T-helper 2 cell treated with Interferon-gamma antibody and Interleukin-4, amounts not matched to agents 5 μg/mL and 100 μg/mL, for 36 hours (primary cell): ENCODE measurements around the gene SLC35F4.

Experiments
- DNase-seq: peaks from one replicate; pipeline ENCODE4 v3.0.0; 2021; ENCODE audit warnings: low spot score
- H3K27ac Mint-ChIP-seq: one replicate; pipeline ENCODE4 v1.8.0; 2021; ENCODE audit warnings: mild to moderate bottlenecking, mixed read lengths
- H3K27me3 Mint-ChIP-seq: one replicate; pipeline ENCODE4 v1.8.0; 2021; ENCODE audit warnings: low read depth, mixed read lengths
- H3K36me3 Mint-ChIP-seq: one replicate; pipeline ENCODE4 v1.8.0; 2021; ENCODE audit warnings: low read depth, mixed read lengths
- H3K4me1 Mint-ChIP-seq: one replicate; pipeline ENCODE4 v1.8.0; 2021; ENCODE audit warnings: low read depth, mixed read lengths
- H3K4me3 Mint-ChIP-seq: one replicate; pipeline ENCODE4 v1.8.0; 2022; ENCODE audit warnings: mild to moderate bottlenecking, moderate library complexity, mixed read lengths
- H3K9me3 Mint-ChIP-seq: one replicate; pipeline ENCODE4 v1.8.0; 2021; ENCODE audit warnings: mixed read lengths

The SLC35F4 gene

DNA sequence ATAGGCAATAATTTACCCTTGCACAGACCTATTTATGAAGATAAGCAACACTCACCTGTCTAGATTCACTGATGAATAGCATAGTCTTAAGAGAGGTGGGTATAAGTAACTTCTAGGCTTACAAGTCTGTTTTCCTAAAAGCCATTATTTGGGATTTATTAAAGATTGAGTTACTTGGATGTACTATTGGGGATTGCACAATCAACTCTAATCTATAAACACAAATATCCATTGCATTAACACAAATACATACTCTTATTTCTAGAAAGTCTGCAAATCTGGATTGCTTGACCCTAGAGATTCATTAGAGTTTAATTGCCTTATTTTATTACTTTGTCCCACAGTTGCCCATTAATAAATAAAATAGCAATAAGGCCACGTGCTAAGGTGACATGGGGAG lies 224.1 kb downstream of the SLC35F4 start:
- H3K4me1 Mint-ChIP-seq = no peaks in the 10 kb centered on the region
- no peaks in the 10 kb centered on the region for H3K36me3 Mint-ChIP-seq
- DNase-seq = no peak
- H3K27me3 Mint-ChIP-seq = no peaks in the 10 kb centered on the region
- H3K27ac Mint-ChIP-seq = no peak overlapping the region
- no peak overlapping the region for H3K4me3 Mint-ChIP-seq
- H3K9me3 Mint-ChIP-seq = peaks cover 5% of the 10 kb centered on the region

DNA sequence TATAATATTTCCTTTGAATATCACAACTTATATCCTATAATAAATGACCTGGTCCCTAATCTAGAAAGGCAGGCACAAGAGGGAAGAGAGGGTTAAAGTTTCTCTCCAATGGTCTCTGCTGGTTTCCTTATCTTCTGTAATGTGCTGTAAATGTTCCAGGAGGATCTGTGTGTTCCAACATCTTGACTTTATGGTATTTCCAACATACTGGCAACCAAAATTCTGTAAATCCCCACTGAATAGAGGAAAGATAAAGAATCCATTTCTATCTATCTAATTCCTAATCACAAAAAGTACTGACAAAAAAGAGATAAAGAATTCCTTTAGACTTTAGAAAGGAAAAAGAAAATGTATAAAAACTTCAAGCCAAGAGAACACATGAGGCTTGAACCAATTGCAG lies 225.9 kb downstream of the SLC35F4 start:
- Mint-ChIP-seq H3K4me1 (no peaks in the 10 kb centered on the region), H3K4me3 (no peak overlapping the region), H3K27ac (no peak overlapping the region), H3K9me3 (no peaks in the 10 kb centered on the region), H3K27me3 (no peaks in the 10 kb centered on the region), H3K36me3 (no peaks in the 10 kb centered on the region)
- DNase-seq = no peak

DNA sequence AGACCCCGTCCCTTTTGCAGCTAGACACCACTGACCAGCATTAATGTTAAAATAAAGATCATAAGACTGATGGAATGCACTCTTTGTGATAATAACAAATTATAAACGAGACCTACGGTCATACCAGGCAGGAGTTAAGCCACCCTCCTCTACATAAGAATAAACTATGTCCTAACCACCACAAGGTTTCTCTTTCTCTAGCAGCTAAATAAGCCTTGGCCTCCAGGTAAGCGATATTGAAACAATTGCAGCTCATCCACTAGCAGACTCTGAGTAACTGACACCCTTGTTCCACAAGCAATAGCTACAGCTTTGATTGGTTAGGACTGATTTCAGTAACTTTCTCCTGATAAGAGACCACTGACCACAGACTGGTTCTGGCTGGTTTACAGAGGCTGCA lies 228.0 kb downstream of the SLC35F4 start:
- no peak for DNase-seq

DNA sequence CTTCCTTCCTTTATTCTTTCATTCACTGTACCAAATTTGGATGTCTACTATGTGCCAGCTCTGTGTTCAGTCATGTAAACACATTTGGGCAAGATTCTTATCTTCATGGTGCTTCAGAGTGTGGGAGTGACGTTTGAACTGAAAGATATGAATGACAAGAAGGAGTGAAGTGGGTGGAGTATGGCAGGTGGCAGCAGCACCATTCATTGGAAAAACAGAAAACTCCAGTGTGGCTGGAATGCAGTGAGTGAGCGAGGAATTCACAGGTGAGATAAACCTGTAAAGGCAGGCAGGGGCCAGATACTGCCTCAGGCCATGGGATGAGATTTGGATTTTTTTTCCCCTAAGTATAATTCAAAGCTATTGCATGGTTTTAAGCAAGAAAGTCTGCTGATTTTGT lies 231.6 kb downstream of the SLC35F4 start:
- H3K36me3 Mint-ChIP-seq = no peaks in the 10 kb centered on the region
- no peak for DNase-seq
- no peak overlapping the region for H3K4me3 Mint-ChIP-seq
- no peak overlapping the region for H3K27ac Mint-ChIP-seq
- H3K4me1 Mint-ChIP-seq = no peaks in the 10 kb centered on the region
- H3K9me3 Mint-ChIP-seq = no peaks in the 10 kb centered on the region
- no peaks in the 10 kb centered on the region for H3K27me3 Mint-ChIP-seq

More for the DNA sequence above, 228.0 kb downstream of the SLC35F4 start:
- Mint-ChIP-seq H3K4me3 (no peak overlapping the region), H3K36me3 (no peaks in the 10 kb centered on the region), H3K9me3 (no peaks in the 10 kb centered on the region), H3K4me1 (no peaks in the 10 kb centered on the region), H3K27me3 (no peaks in the 10 kb centered on the region), H3K27ac (no peak overlapping the region)

DNA sequence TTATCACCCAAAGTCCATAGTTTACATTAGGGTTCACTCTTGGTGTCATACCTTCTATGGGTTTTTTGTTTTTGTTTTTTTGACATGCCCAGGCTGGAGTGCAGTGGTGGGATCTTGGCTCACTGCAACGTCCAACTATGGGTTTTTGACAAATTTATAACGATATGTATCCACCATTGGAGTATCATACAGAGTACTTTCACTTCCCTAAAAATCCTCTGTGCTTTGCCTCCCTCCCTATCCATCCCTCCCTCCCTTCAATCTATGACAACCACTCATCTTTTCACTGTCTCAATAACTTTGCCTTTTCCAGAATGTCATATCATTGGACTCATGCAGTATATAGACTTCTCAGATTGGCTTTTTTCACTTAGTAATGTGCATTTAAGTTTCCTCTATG lies 233.2 kb downstream of the SLC35F4 start:
- no peak for DNase-seq
- Mint-ChIP-seq H3K4me3 (no peak overlapping the region), H3K27ac (no peak overlapping the region), H3K36me3 (no peaks in the 10 kb centered on the region), H3K4me1 (no peaks in the 10 kb centered on the region), H3K9me3 (no peaks in the 10 kb centered on the region), H3K27me3 (no peaks in the 10 kb centered on the region)

DNA sequence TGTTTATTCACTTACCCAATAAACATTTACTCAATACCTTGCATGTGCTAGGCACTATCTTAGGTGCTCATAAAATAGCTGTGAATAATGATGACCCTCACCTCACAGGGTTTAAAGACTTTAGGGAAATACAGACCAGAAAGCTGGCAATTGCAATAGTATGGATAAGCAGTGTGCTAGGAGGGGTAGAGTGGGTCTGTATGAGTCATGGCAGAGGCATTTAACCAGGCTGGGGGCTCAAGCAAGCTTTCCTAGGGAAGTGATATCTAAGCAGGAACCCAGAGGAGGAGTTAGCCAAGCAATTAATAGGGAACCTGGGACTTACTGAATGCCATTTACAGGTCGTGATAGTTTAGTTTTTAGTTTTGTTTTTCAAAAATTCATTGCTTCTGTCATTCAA lies 248.4 kb downstream of the SLC35F4 start:
- Mint-ChIP-seq H3K27ac (no peak overlapping the region), H3K27me3 (no peaks in the 10 kb centered on the region), H3K36me3 (no peaks in the 10 kb centered on the region), H3K4me3 (no peak overlapping the region), H3K4me1 (no peaks in the 10 kb centered on the region), H3K9me3 (peaks cover 14% of the 10 kb centered on the region)
- DNase-seq = no peak

DNA sequence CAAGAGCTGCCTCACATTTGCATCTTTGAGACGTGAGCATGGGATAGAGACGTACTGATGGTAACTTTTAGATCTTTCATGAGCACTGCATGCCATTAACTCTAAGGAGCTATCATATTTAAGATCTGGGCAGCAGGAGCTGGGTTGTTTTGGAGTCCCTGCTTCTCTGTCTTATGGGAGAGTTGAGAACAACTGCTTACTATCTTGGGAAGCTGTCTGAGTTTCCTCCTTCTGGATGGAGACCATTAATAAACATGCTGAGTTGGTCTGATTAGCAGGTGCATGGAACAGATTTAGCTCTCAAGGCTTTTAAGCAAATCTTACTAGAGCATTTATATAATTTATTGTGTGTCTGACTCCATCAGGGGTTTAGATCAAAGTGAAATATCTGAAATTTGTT lies 252.9 kb downstream of the SLC35F4 start:
- H3K27me3 Mint-ChIP-seq = no peaks in the 10 kb centered on the region
- no peaks in the 10 kb centered on the region for H3K4me1 Mint-ChIP-seq
- no peak overlapping the region for H3K4me3 Mint-ChIP-seq
- no peaks in the 10 kb centered on the region for H3K36me3 Mint-ChIP-seq
- no peak for DNase-seq
- no peak overlapping the region for H3K27ac Mint-ChIP-seq
- H3K9me3 Mint-ChIP-seq = peaks cover 7% of the 10 kb centered on the region

DNA sequence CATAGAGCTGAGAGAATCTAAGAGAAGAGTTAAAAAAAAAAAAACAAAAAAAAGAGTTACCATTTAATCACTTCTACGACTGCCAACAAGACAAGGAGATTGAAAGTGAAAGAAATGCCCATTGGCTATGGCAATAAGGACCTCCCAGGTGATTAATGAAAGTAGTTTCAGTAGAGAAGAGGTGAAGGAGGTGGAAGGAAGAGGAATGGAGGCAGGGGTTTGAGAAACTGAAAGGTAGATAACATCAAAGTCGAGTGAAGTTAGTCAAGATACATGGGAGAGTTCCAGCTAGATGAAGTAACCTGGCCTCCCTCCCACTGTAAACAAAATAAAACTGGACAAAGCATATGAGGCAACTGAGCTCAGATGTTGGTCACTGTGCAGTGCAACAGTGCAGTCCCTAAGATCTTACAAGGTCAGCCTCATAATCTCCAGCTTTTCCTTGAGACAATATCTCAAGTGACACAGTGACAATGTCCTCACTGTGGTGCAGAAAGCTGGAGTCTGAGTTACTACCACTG lies 254.3 kb downstream of the SLC35F4 start:
- Mint-ChIP-seq H3K4me3 (no peak overlapping the region), H3K27ac (no peak overlapping the region), H3K9me3 (peaks cover 9% of the 10 kb centered on the region), H3K36me3 (no peaks in the 10 kb centered on the region), H3K4me1 (no peaks in the 10 kb centered on the region), H3K27me3 (no peaks in the 10 kb centered on the region)
- no peak for DNase-seq

DNA sequence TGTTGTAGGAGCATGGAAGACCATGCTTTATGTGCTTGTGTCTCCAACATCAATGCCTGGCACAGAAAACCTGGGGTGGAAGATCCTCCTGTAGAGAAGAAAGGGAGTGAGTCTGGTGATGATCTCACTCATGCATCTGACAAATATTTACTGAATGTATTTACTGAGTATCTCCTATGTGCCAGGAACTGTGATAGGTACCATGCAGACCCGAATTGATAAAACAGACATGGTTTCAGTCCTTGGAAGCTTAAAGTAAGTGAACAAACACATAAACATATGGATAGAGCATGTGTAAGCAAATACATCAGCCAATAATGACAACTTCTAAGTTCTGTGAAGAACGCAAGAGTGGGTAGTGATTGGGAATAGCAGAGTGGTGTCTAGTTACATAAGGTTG lies 255.3 kb downstream of the SLC35F4 start:
- Mint-ChIP-seq H3K36me3 (no peaks in the 10 kb centered on the region), H3K27me3 (no peaks in the 10 kb centered on the region), H3K9me3 (peaks cover 9% of the 10 kb centered on the region), H3K27ac (no peak overlapping the region), H3K4me3 (no peak overlapping the region), H3K4me1 (no peaks in the 10 kb centered on the region)
- DNase-seq = no peak

DNA sequence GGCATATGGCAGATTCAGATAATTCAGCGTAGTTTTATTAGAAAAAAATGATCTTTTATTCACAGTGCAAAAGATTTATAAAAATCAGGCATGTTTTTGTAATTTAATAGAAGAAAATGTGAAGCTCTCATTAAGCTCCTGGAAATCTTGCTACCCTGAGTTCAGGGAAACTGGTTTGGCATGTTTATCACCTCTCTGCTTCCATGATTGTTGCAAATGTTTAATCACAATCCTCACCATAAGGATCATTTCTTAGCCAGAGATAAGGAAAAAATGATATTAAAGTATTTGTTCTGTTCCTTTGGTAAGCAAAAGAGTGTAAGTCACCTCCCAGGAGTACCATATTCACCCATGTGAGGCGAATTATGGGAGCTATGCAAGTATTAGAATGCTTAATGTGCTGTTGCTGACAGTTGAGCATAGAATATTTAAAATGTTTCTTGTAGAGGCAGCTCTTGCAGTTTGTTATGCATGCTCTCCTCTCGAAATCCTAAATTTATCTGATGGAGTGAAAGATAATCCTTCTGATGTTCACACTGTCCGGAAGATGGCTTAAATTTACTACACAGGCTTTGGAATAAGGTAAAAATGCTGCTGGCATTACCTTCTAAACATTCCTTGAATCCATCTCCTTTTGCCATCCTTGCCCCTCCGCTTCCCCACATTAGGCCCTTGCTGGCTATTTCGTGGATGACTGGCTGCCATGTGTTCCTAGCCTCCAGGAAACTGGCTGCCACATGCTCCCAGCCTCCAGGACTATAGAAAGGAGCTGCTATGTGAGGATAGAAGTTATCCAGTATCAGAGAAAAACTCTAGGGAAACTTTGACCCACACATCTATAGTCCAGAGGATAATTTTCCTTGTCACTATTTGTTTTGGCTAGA lies 256.5 kb downstream of the SLC35F4 start:
- Mint-ChIP-seq H3K4me3 (no peak overlapping the region), H3K9me3 (peaks cover 9% of the 10 kb centered on the region), H3K27me3 (no peaks in the 10 kb centered on the region), H3K36me3 (no peaks in the 10 kb centered on the region), H3K27ac (no peak overlapping the region), H3K4me1 (no peaks in the 10 kb centered on the region)
- DNase-seq = no peak

DNA sequence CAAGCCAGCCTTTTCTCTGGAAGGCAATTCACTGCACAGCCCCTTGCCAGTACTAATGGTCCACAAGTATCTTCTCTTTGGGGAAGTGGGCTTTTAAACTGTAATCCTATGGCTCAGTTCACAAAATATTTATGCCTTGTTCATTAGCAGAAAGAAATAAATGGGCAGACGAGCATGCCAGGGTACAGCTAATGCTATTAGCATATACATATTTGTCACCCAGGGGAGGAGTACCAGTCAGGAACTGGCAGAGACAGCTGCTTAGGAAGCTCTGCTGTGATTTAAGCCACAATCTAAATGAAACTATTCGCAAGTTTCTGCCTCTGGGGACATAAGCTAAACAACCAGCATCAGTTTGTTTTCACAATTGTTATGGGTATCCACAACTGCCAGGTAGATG lies 258.8 kb downstream of the SLC35F4 start:
- no peaks in the 10 kb centered on the region for H3K27me3 Mint-ChIP-seq
- H3K9me3 Mint-ChIP-seq = peaks cover 9% of the 10 kb centered on the region

DNA sequence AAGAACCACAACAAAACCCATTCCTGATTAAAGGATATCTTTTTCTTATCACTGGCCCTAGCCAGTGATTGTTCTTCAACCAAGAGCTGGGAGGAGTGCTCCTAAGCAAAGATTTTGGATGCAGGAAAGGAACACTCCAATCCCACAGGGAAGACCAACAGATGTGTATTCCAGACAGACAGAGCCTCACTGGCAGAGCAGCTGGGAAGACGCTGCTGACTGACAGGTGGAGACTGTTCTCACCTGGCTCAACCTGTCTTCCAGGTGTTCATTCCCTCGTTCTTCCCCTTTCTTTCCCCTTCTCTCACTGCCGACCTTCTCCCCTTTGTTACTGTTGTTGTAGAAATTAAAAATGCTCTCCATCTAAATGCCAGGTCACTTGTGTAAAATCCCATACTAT lies 282.5 kb downstream of the SLC35F4 start:
- H3K27me3 Mint-ChIP-seq = no peaks in the 10 kb centered on the region

More for the DNA sequence above, 258.8 kb downstream of the SLC35F4 start:
- Mint-ChIP-seq H3K36me3 (no peaks in the 10 kb centered on the region), H3K27ac (no peak overlapping the region), H3K4me3 (no peak overlapping the region), H3K4me1 (no peaks in the 10 kb centered on the region)
- no peak for DNase-seq

DNA sequence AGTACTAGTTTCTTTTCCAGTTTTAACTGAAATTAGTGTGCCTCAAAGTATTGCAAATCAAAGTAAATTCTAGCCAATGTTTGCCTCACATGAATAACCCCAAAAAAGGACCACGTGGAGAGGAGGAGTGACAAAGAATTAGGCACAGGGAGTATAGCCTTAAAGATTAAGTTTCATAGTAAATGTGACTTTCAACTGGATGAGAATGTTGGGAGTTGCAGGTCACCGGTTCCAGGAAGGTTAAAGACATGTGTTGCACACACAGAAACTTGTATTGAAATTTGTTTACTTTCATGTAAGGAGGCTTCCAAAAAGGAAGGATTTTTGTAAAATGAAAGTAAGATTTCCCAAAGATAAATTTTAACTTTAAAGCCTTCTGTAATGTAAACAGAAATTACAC lies 283.1 kb downstream of the SLC35F4 start:
- DNase-seq = no peak
- H3K36me3 Mint-ChIP-seq = no peaks in the 10 kb centered on the region
- H3K4me1 Mint-ChIP-seq = no peaks in the 10 kb centered on the region
- H3K9me3 Mint-ChIP-seq = peaks cover 19% of the 10 kb centered on the region
- H3K27ac Mint-ChIP-seq = no peak overlapping the region
- no peaks in the 10 kb centered on the region for H3K27me3 Mint-ChIP-seq
- no peak overlapping the region for H3K4me3 Mint-ChIP-seq

More for the DNA sequence above, 282.5 kb downstream of the SLC35F4 start:
- no peak for DNase-seq
- Mint-ChIP-seq H3K4me1 (no peaks in the 10 kb centered on the region), H3K27ac (no peak overlapping the region), H3K9me3 (peaks cover 19% of the 10 kb centered on the region), H3K4me3 (no peak overlapping the region), H3K36me3 (no peaks in the 10 kb centered on the region)

DNA sequence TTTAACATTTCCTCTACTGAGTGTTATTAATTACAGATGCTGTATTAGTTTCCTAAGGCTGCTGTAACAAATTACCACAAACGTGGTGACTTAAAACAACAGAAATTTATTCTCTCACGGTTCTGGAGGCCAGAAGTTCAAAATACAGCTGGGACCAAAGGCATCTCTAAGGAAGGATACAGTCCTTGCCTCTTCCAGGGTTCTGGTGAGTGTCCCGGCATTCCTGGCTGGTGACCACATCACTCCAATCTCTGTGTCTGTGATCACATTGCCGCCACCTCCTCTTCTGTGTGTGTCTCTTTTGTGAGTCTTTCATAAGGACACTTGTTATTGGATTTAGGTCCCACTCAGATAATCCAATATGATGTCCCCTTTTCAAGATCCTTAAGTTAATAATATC lies 287.1 kb downstream of the SLC35F4 start:
- H3K4me3 Mint-ChIP-seq = no peak overlapping the region
- H3K36me3 Mint-ChIP-seq = no peaks in the 10 kb centered on the region
- H3K27me3 Mint-ChIP-seq = no peaks in the 10 kb centered on the region

DNA sequence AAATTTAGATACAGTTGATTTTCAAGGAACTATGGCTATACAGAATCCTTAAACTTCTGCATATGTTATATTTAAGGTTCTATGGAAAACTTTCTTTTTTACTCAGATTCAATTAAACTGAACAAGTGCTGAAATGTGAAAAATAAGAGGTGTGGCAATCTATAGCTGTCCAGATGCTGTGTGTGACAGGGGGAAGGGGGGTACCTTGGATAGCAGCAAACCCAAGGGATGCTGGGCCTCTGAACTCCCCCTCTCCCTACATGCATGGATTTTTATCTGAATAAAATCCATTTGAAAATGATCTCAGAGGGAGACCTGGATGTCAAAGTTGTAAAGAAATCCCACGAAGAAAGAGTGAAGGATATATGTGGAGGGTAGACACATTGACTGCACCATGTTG lies 289.4 kb downstream of the SLC35F4 start:
- DNase-seq = no peak
- Mint-ChIP-seq H3K9me3 (no peaks in the 10 kb centered on the region), H3K36me3 (no peaks in the 10 kb centered on the region), H3K27ac (no peak overlapping the region), H3K4me1 (no peaks in the 10 kb centered on the region), H3K27me3 (no peaks in the 10 kb centered on the region), H3K4me3 (no peak overlapping the region)

More for the DNA sequence above, 287.1 kb downstream of the SLC35F4 start:
- Mint-ChIP-seq H3K4me1 (no peaks in the 10 kb centered on the region), H3K9me3 (no peaks in the 10 kb centered on the region), H3K27ac (no peak overlapping the region)
- no peak for DNase-seq
